Loucy (cell line): ENCODE data around the gene PDXDC1.
"Not testable (repeated sequence)": the region's sequence is repeated elsewhere in the genome, so short reads cannot be mapped to it uniquely, and the experiment has no call there.

ENCODE experiments used
- CTCF ChIP-seq: fragments of 200-600 bp; sonication (generic); conservative IDR thresholded peaks from 2 replicates; pipeline ENCODE4 v1.5.1; 2014; ENCODE audit warnings: mild to moderate bottlenecking, antibody characterized with exemption, low read length
- EZH2phosphoT487 ChIP-seq: fragments of 200-600 bp; IDR thresholded peaks from 2 replicates; pipeline ENCODE4 v1.6.1; 2018; ENCODE audit warnings: antibody characterized with exemption, mild to moderate bottlenecking, moderate library complexity, borderline replicate concordance

- TF ChIP-seq CTCF, EZH2phosphoT487: not testable (repeated sequence)
These were observed 50.6 kb downstream of the PDXDC1 start for GRCh38 chr16:15025234-15025951.
